Endothelial cell of umbilical vein (primary cell): Measurements from ENCODE around the gene C19orf85. TPM values are rescaled to one million over a fixed set of nuclear protein-coding genes. Genes with fewer than 3 reads are reported as not detected.

Source experiments
- BruUV-seq: library from RNA; stranded (reverse); fragments of 400-500 nt; replicated peaks from 2 replicates; lab custom pipeline; 2021; lab: Mats Ljungman, UMichigan
- CTCF ChIA-PET: fragments of 300-600, 350-600 bp; sonication (Branson Sonifier 250); formaldehyde crosslinking; loops from one replicate; lab custom pipeline; 2021; ENCODE audit warnings: antibody characterized with exemption, inconsistent platforms; lab: Charles Lee
- POLR2A ChIA-PET: fragments of 300-600, 350-600 bp; sonication (Branson Sonifier 250); formaldehyde crosslinking; loops from one replicate; lab custom pipeline; 2021; ENCODE audit warnings: antibody characterized with exemption, inconsistent platforms; lab: Charles Lee
- DNase-seq: peaks from one replicate; pipeline ENCODE4 v3.0.0-alpha.2; 2011; ENCODE audit warnings: low read depth, low spot score
- FAIRE-seq: peaks from 2 replicates; lab custom pipeline; 2011; peaks lifted over from hg19 to GRCh38; lab: Jason Lieb, UNC
- H2AFZ ChIP-seq: 2 replicates; pipeline ENCODE4 v1.6.0; 2012; ENCODE audit warnings: low read depth, low read length, control low read depth, inconsistent platforms
- H3K27ac ChIP-seq: 2 replicates; pipeline ENCODE4 v1.5.1; 2011; ENCODE audit warnings: low read depth, mild to moderate bottlenecking, control low read depth, low read length, moderate library complexity; ENCODE audit not compliant: insufficient read depth
- H3K27me3 ChIP-seq, 2 experiments: 2 replicates each; pipeline versions ENCODE4 v1.6.0 to v1.6.1; 2011; ENCODE audit warnings: low read length in 2 of 2, mixed read lengths in 1 of 2; ENCODE audit not compliant: control insufficient read depth in 2 of 2, insufficient read depth in 2 of 2
- H3K36me3 ChIP-seq, 2 experiments: 2 replicates in 1 of 2; 3 replicates in 1 of 2; pipeline ENCODE4 v1.5.1; 2011; ENCODE audit warnings: low read length in 2 of 2, mild to moderate bottlenecking in 1 of 2, moderate library complexity in 1 of 2; ENCODE audit not compliant: control insufficient read depth in 2 of 2, insufficient read depth in 2 of 2; ENCODE audit errors: extremely low read depth in 1 of 2
- H3K4me1 ChIP-seq: 3 replicates; pipeline ENCODE4 v1.5.1; 2011; ENCODE audit warnings: mild to moderate bottlenecking, low read length; ENCODE audit not compliant: control insufficient read depth, insufficient read depth; ENCODE audit errors: extremely low read depth
- H3K4me2 ChIP-seq: 2 replicates; pipeline ENCODE4 v1.6.1; 2011; ENCODE audit warnings: low read length, control low read depth, mixed read lengths; ENCODE audit not compliant: insufficient read depth
- H3K4me3 ChIP-seq, 3 experiments: fragments of 200-600 bp in 1 of 3; sonication (generic), shearing (Covaris generic) in 1 of 3; replicated peaks in 1 of 3; 2 replicates each; pipeline ENCODE4 v1.5.1; 2011 to 2016; ENCODE audit warnings: control low read depth in 3 of 3, low read length in 3 of 3, mild to moderate bottlenecking in 2 of 3, inconsistent platforms in 1 of 3, low read depth in 1 of 3, moderate library complexity in 1 of 3; ENCODE audit not compliant: insufficient read depth in 1 of 3
- H3K79me2 ChIP-seq: 2 replicates; pipeline ENCODE4 v1.6.0; 2012; ENCODE audit warnings: low read length, inconsistent platforms; ENCODE audit not compliant: control insufficient read depth, insufficient read depth
- H3K9ac ChIP-seq: replicated peaks from 2 replicates; pipeline ENCODE3; 2011; ENCODE audit warnings: low read length, control low read depth; ENCODE audit not compliant: insufficient read depth; ENCODE audit errors: extremely low read depth
- H3K9me1 ChIP-seq: replicated peaks from 3 replicates; pipeline ENCODE4 v1.6.0; 2011; ENCODE audit warnings: mild to moderate bottlenecking, low read length; ENCODE audit not compliant: control insufficient read depth, insufficient read depth; ENCODE audit errors: extremely low read depth
- H3K9me3 ChIP-seq: replicated peaks from 2 replicates; pipeline ENCODE4 v1.5.1; 2012; ENCODE audit warnings: low read length, inconsistent platforms; ENCODE audit not compliant: control insufficient read depth, insufficient read depth
- H4K20me1 ChIP-seq: replicated peaks from 2 replicates; pipeline ENCODE3; 2011; ENCODE audit warnings: mild to moderate bottlenecking, low read length; ENCODE audit not compliant: control insufficient read depth, insufficient read depth; ENCODE audit errors: extremely low read depth
- CTCF ChIP-seq, 2 donors: IDR thresholded peaks; 1 replicate in 1 of 2; 2 replicates in 1 of 2; pipeline ENCODE4 v1.5.1; 2011; ENCODE audit warnings: low read length in 2 of 2, mild to moderate bottlenecking in 2 of 2, moderate library complexity in 2 of 2, control low read depth in 1 of 2, inconsistent platforms in 1 of 2, low read depth in 1 of 2; ENCODE audit not compliant: insufficient read depth in 1 of 2; ENCODE audit errors: extremely low read depth in 1 of 2
- JUN ChIP-seq: IDR thresholded peaks from 2 replicates; pipeline ENCODE4 v1.6.1; 2011; ENCODE audit warnings: borderline replicate concordance, low read depth; ENCODE audit not compliant: insufficient read length, insufficient read depth
- MAX ChIP-seq: IDR thresholded peaks from 2 replicates; pipeline ENCODE4 v1.6.1; 2011; ENCODE audit not compliant: insufficient read depth, insufficient read length
- dilution Hi-C: fragments of 300-500 bp; cut with MboI; formaldehyde crosslinking; loops from one replicate; pipeline ENCODE4 v1.15.0; 2019; ENCODE audit warnings: low sequenced_read_pairs; ENCODE audit not compliant: extremely low pct_ligation_motif_present
- intact Hi-C: fragments of 100-400 bp; cut with micrococcal nuclease; formaldehyde crosslinking; loops from one replicate; pipeline ENCODE4 v1.10.0; 2022
- polyA plus RNA-seq, 4 experiments: library from polyadenylated mRNA; depleted of rRNA in 3 of 4; stranded (reverse) in 3 of 4; unstranded in 1 of 4; fragments of >200 nt; gene quantifications; 2 replicates each; pipeline versions ENCODE4 v1.2.1 to v1.2.3, GENCODE V29; 2011 to 2012; ENCODE audit warnings: missing spikeins in 1 of 4
- total RNA-seq: library from RNA; stranded (reverse); gene quantifications from 2 replicates; pipeline ENCODE4 v1.2.3, GENCODE V29; 2021

C19orf85 gene
- total and polyA plus RNA-seq, 2 donors (not counting 3 experiments of a cell fraction or from before 2014, with no cell fraction given) = not detected

- Histone ChIP-seq H3K9ac (no peak overlapping the region), H3K9me3 (no peaks in the 10 kb centered on the region), H3K79me2 (no peaks in the 10 kb centered on the region), H4K20me1 (no peaks in the 10 kb centered on the region), H3K27ac (no peak overlapping the region), H3K36me3 (no peaks in the 10 kb centered on the region), H3K4me3 (no peak overlapping the region), H3K4me2 (no peak overlapping the region), H3K4me1 (no peaks in the 10 kb centered on the region), H2AFZ (no peak overlapping the region), H3K27me3 (peaks cover 38% of the 10 kb centered on the region in 2 experiments), H3K9me1 (no peaks in the 10 kb centered on the region)
- TF ChIP-seq CTCF (IDR thresholded peaks at IDR 0.05; ENCODE audit: extremely low read depth in 1 of 2, insufficient read depth in 1 of 2, low read depth in 1 of 2, low read length in 2 of 2) (no peak), MAX (peak; percentile 12)
- DNase-seq = no peak
- no TSS peak for BruUV-seq
- no peak for FAIRE-seq
- POLR2A ChIA-PET = no interaction called here
- intact Hi-C loops = no loop called here
- dilution Hi-C loops = no loop called here
- CTCF ChIA-PET = interaction anchor here (0.7 to 0.8 kb wide), 2 partner anchors 287 to 306 kb away, joined by 3 read pairs; no protein-coding TSS in a partner anchor
Observed at GRCh38 chr19:55447421-55448174, 17.0 kb downstream of the C19orf85 start.

- dilution Hi-C loops (no loop called here), intact Hi-C loops (no loop called here)
- Histone ChIP-seq H3K9me3 (no peaks in the 10 kb centered on the region), H3K4me3 (no peak overlapping the region), H3K27ac (no peak overlapping the region), H3K27me3 (peaks cover 37 to 44% of the 10 kb centered on the region in 2 experiments), H3K9ac (no peak overlapping the region), H3K4me2 (no peak overlapping the region), H3K36me3 (no peaks in the 10 kb centered on the region), H3K9me1 (no peaks in the 10 kb centered on the region), H4K20me1 (no peaks in the 10 kb centered on the region), H2AFZ (no peak overlapping the region), H3K79me2 (no peaks in the 10 kb centered on the region), H3K4me1 (no peaks in the 10 kb centered on the region)
- ChIA-PET POLR2A (no interaction called here), CTCF (interaction anchor here (0.6 to 1.0 kb wide), 3 partner anchors 9 to 206 kb away, joined by 3 to 4 read pairs (median 3); no protein-coding TSS in a partner anchor)
- DNase-seq = no peak
- BruUV-seq = no TSS peak
- FAIRE-seq = no peak
- TF ChIP-seq JUN = no peak
Observed at GRCh38 chr19:55446060-55446459, 18.5 kb downstream of the C19orf85 start.
